ENCODE measurements around the gene MAEA. TPM values are rescaled to one million over a fixed set of nuclear protein-coding genes. Genes with fewer than 3 reads are reported as not detected.
"Not testable (repeated sequence)": the region's sequence is repeated elsewhere in the genome, so short reads cannot be mapped to it uniquely, and the experiment has no call there.

Gene MAEA
- total RNA-seq, 1 experiment from 2014 or later, result 54.3 TPM

DNA sequence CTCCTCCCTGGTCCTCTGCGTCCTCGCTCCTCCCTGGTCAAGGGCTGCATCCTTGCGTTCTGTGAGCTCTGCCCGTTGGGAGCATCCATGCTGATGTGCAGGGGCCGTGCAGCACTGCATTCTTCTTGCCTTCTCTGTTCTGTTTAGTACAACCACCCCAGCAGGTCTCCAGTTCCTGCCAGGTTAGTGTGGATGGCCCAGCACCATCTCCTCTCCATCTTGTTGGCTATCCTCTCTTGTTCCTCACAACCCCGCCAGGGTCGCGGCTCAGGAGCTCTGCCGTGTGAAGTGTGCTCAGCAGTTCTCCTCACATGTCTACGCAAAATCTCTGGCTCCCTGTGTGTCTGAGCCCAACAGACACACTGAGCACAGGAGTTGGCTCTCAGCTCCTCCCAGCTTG is 10.4 kb upstream of the MAEA start:
- no peak for DNase-seq (ENCODE audit: low spot score)

DNA sequence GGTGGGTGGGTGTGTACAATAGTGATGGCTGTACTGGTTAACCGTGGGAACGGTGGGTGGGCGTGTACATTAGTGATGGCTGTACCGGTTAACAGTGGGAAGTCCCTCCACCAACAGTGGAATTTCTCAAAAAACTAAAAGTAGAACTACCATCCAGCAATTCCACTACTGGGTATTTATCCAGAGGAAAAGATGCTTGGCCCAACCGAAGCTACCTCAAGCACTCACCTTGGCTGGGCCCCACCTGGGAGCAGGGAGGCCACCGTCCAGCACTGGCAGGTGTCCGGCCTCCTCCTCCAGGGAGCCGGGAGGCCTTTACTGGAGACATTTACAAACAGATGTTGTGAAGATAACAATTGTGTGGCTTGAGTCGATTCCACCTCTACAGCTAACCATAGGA is 6.0 kb upstream of the MAEA start:
- DNase-seq (ENCODE audit: low spot score), result no peak

GRCh38 chr4:1285151-1285789 is 4.4 kb upstream of the MAEA start:
- no peak for DNase-seq (ENCODE audit: low spot score)

GRCh38 chr4:1285790-1286553 is 3.7 kb upstream of the MAEA start:
- no peak for DNase-seq (ENCODE audit: low spot score)

DNA sequence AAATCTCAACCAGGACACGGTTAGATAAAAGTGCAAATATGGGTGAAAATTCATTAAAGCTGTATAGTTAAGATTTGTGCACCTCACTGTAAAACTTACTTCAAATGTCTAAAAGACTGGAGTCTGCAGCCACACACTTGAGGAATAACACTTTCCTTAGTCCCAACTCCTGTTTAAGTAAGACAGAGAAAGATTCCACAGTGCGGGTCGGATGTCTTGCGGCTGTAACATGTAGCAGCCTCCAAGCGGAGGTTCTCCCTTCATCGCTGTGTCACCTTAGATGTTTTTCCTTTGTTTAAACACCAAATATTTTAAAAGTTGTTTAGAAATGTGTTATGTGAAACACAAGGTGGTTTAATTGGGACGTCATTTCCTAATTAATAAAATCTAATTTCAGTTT is 905 bp upstream of the MAEA start:
- DNase-seq (ENCODE audit: low spot score), result no peak

- no peak for DNase-seq (ENCODE audit: low spot score)
These were observed 680 bp downstream of the MAEA start for GRCh38 chr4:1290165-1290977.

DNA sequence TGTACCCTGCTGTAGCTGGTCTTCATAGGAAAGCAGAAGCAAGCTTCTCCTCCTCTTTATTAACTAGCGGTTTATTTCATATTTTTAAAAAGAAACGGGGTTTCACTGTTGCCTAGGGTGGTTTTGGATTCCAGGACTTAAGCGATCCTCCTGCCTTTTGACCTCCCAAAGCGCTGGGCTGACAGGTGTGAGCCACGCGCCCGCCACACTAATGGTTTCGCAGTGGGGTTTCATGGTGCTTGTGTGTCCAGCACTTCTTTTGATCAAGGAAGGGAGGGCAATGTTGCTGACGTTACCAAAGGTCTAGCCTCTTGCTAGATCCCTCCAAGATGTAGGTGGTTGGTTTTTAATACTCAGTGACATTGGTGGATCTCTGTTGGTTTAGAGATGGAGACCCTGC is 1.4 kb downstream of the MAEA start:
- DNase-seq (ENCODE audit: low spot score), result no peak

GRCh38 chr4:1291996-1292702 is 2.5 kb downstream of the MAEA start:
- no peak for DNase-seq (ENCODE audit: low spot score)

- not testable (repeated sequence) for DNase-seq (ENCODE audit: low spot score)
These were observed 3.0 kb downstream of the MAEA start for GRCh38 chr4:1292703-1293011.

DNA sequence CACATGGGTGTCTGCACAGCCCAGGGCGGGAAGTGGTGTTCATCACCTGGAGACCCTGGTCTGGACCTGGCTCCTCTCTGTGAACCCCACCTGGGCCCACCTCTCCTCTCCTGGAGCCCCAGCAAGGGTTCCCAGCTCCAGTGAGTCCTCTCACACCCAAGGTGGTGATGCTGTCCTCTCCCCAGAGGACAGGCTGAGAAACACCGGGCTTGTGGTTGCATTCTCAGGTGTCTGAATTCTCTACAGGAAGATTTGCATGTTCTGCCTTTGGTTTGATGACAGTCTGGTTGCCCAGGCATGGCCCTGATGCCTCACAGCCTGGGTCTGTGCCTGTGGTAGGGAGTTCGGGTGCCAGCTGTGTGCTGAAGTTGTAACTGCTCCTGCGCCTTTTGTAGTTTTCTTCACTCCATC is 3.8 kb downstream of the MAEA start:
- no peak for DNase-seq (ENCODE audit: low spot score)

GRCh38 chr4:1293991-1294390 is 4.3 kb downstream of the MAEA start:
- DNase-seq (ENCODE audit: low spot score), result no peak

DNA sequence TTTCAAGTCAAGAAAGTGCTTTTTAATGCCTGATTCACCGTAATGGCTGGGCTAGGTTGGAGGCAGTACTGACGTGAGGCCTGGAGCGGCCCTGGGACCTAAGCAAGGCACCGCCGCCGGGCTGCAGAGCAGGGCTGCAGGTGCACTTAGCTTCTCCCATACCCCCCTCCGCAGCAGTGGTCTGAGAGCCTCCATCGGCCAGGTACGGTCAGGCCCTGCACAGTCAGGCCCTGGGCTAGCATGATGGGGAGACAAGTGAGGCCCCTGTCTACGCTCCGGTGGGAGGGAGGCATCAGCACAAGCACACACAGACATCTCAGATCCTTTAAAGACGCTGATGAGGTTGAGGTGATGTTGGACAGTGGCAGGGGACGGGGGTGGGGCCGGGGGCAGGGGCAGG is 4.7 kb downstream of the MAEA start:
- no peak for DNase-seq (ENCODE audit: low spot score)

GRCh38 chr4:1294891-1295290 is 5.2 kb downstream of the MAEA start:
- no peak for DNase-seq (ENCODE audit: low spot score)

- DNase-seq (ENCODE audit: low spot score), result no peak
These were observed 5.8 kb downstream of the MAEA start for GRCh38 chr4:1295405-1296055.

DNA sequence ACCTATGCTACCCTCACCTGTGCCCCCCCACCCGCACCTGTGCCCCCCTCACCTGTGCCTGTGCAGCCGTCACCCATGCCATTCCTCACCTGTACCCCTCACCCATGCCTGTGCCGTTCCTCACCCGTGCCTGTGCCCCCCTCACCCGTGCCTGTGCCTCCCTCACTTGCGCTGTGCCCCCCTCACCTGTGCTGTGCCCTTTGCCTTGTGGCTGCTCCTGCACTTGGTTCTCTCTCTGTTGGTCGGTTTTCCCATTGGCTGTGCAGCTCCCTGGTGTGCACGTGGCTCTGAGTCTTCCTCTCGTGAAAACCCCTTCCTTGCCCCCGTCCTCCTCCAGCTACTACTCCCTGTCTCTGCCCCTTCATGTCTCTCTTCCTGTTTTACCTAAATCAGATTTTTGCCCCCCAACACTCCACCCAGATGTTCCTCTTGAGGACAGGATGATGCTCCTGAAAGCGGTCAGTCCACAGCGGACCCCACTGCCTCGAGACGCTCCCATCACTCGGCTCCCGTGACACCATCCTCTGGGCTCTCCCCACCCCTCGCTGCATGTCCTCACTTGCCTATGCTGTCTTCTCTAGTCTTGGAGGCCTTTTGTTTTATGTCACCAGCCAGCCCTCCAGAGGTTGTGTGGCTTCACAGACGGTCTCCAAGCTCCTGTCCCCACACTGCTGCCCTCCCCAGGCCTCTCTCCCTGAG is 6.8 kb downstream of the MAEA start:
- DNase-seq (ENCODE audit: low spot score), result no peak

- no peak for DNase-seq (ENCODE audit: low spot score)
These were observed 7.3 kb downstream of the MAEA start for GRCh38 chr4:1297023-1297395.

DNA sequence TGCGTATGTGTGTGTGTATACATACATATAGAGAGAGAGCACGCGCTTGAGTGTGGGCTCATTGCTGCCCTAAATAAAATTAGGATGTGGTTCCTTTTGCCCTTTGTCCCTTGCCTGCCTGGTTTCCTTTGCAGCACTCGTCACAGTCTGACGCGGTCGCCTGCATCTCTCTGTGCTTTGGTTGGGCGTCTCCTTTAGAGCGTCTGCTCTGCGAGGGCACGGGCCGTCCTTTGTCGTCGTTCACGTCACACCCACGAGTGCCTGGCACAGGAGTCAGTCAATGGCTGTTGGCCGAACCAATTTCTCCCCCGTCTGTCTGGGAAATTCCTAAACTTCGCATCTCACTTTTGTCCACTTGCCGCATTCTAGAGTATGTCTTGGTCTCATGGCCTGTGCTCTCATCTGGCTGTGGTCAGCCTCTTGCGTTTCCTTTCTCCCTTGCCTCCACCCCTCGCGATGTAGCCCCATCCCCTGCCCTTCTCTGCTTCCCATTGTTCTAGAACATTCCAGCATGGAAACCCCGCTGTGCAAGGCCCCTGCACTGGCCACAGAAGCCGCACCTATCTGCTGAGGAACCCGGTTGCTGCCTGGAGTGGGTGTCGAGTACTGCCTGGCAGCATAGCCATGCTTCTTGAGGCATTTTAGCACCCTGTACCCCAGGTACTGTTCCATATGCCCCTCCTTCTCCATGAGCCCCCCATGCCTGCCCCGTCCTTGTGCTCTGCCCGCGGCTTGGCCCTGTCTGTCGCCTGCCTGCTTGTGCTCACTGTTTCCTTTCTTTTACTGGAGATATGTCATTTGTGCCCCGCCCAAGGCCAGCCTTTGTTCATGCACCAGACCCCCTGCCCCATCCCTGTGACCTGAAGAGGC is 8.0 kb downstream of the MAEA start:
- DNase-seq (ENCODE audit: low spot score), result no peak

- no peak for DNase-seq (ENCODE audit: low spot score)
These were observed 8.8 kb downstream of the MAEA start for GRCh38 chr4:1298461-1298860.

DNA sequence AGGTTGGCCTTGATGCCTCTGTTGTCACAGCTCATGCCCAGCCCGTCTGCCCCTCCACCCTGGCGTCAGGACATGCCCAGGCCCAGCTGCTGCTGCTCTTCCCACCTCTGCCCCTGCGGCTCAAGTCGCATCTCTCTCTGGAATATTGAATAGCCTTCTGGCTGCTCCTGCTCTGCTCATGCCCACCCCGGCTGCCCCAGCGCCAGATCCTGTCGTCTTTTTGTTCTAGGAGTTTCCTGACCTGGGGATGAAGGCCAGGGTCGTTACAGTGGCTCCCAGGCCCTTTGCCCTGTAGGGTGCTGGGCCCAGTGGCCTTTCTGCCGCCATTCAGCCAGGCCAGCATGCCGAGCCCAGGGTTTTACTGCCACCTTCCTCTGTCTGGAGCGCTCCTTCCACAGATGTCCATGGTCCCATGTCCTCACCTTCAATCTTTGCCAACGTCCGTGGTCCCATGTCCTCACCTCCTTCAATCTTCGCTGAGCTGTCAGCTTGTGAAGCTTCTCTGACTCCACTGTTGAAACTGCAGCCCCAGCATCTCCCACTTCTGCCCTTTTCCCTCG is 9.7 kb downstream of the MAEA start:
- no peak for DNase-seq (ENCODE audit: low spot score)
